Mesodermal cell (in vitro differentiated cells): ENCODE measurements around the gene CELF2.

Experiments
- H3K27ac ChIP-seq: 2 replicates; pipeline ENCODE4 v1.7.0; 2013; ENCODE audit warnings: mild to moderate bottlenecking, low read depth, low read length, moderate library complexity; ENCODE audit not compliant: severe bottlenecking
- H3K36me3 ChIP-seq: 2 replicates; pipeline ENCODE4 v1.7.1; 2013; ENCODE audit warnings: mild to moderate bottlenecking, low read length, moderate library complexity; ENCODE audit not compliant: control insufficient read depth, insufficient read depth
- H3K4me1 ChIP-seq: one replicate; pipeline ENCODE4 v1.7.1; 2013; ENCODE audit warnings: mild to moderate bottlenecking, low read length; ENCODE audit not compliant: insufficient read depth, control insufficient read depth, poor library complexity, severe bottlenecking
- H3K4me3 ChIP-seq: 2 replicates; pipeline ENCODE4 v1.7.0; 2013; ENCODE audit warnings: low read length, control low read depth, mild to moderate bottlenecking; ENCODE audit not compliant: insufficient read depth, poor library complexity, severe bottlenecking; ENCODE audit errors: extremely low read depth
- H3K9me3 ChIP-seq: 2 replicates; pipeline ENCODE4 v1.7.1; 2013; ENCODE audit warnings: mild to moderate bottlenecking, low read length, moderate library complexity; ENCODE audit not compliant: control insufficient read depth
- WGBS, 2 experiments: methylation state at CpG; one replicate each; pipeline ENCODE4 v1.1.5; 2013; ENCODE audit warnings: missing lambda C conversion rate in 2 of 2; ENCODE audit not compliant: insufficient coverage in 2 of 2; 5-methylcytosine and 5-hydroxymethylcytosine counted together

Gene CELF2

DNA sequence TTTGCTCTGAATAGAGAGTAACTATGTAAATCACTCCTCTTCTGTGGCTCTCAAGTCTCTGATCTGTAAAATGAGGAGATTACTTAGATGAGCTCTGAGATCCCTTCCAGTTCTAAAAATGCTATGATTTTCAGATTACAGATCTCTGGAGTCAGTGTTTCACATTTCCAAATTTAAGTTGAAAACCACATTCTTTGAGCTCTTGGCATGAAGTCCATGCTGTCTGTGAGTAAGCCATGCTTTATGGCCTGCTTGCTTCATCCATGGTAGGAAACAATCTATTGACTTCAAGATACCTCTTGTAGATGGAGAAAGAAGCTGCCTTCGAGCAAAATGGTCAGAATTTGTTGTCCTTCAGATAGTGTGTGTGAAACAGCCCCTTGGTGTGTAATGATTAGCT is 64.9 kb downstream of the CELF2 start:
- Histone ChIP-seq H3K4me1 (no peaks in the 10 kb centered on the region), H3K4me3 (no peak overlapping the region), H3K9me3 (no peaks in the 10 kb centered on the region), H3K27ac (no peak overlapping the region), H3K36me3 (no peaks in the 10 kb centered on the region)
- 14% methylated on average over 1 of the region's 1 CpG; no CpG with 5 or more reads in 1 of the 2 experiments for WGBS, 2 experiments

- WGBS, 2 experiments: 95 to 97% methylated on average over 6 of the region's 6 CpGs
- no peak overlapping the region for H3K27ac ChIP-seq
- no peaks in the 10 kb centered on the region for H3K36me3 ChIP-seq
- H3K9me3 ChIP-seq: no peaks in the 10 kb centered on the region
- H3K4me3 ChIP-seq: no peak overlapping the region
- no peaks in the 10 kb centered on the region for H3K4me1 ChIP-seq
Measured at GRCh38 chr10:11083051-11083450, 65.4 kb downstream of the CELF2 start.

DNA sequence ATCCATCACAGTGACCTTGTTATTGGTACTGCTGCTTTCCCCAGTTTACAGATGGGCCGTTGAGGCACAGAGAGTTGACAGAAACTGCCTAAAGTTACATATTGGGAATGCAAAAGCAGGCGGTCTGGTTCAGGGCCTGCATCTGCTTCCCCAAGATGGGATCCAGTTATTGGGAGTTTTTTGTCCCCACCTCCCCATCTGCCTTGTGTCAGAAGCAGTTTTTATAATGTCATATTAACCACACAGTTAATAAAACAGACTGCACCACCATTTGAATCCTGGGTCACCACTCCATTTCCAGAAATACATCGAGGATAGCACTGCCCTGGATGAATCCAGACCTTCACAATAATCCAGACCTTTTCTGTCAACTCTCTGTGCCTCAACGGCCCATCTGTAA is 67.9 kb downstream of the CELF2 start:
- 80 to 86% methylated on average over 3 to 4 of the region's 4 CpGs for WGBS, 2 experiments
- Histone ChIP-seq H3K36me3 (no peaks in the 10 kb centered on the region), H3K9me3 (no peaks in the 10 kb centered on the region), H3K4me1 (no peaks in the 10 kb centered on the region), H3K27ac (no peak overlapping the region), H3K4me3 (no peak overlapping the region)

GRCh38 chr10:11086177-11086840 is 68.6 kb downstream of the CELF2 start:
- H3K36me3 ChIP-seq: no peaks in the 10 kb centered on the region
- 98 to 100% methylated on average over 4 to 5 of the region's 13 CpGs for WGBS, 2 experiments
- no peaks in the 10 kb centered on the region for H3K9me3 ChIP-seq
- no peak overlapping the region for H3K4me3 ChIP-seq
- no peak overlapping the region for H3K27ac ChIP-seq
- no peaks in the 10 kb centered on the region for H3K4me1 ChIP-seq

- Histone ChIP-seq H3K36me3 (no peaks in the 10 kb centered on the region), H3K27ac (no peak overlapping the region), H3K4me1 (no peaks in the 10 kb centered on the region), H3K9me3 (no peaks in the 10 kb centered on the region), H3K4me3 (no peak overlapping the region)
- 89 to 97% methylated on average over 8 of the region's 9 CpGs for WGBS, 2 experiments
Measured at GRCh38 chr10:11087372-11087771, 69.7 kb downstream of the CELF2 start.

DNA sequence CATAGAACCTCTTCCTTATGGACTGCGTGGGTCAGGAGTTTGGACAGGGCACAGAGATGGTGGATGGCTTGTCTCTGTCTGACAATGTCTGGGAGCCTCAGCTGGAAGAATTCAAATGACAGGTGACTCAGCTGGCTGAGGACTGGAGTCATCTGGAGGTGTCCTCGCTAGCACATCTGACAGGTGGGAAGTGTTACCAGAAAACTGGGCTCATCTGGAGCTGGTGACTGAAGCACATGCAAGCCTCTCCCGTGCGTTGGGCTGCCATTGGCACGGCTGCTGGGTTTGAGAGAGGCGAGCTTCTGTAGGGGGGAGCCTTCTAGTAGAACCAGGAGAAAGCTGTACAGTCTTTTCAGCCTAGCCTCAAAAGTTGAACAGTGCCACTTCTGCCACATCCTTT is 71.0 kb downstream of the CELF2 start:
- Histone ChIP-seq H3K4me3 (no peak overlapping the region), H3K4me1 (no peaks in the 10 kb centered on the region), H3K36me3 (no peaks in the 10 kb centered on the region), H3K9me3 (no peaks in the 10 kb centered on the region), H3K27ac (no peak overlapping the region)
- 82 to 88% methylated on average over 5 to 6 of the region's 6 CpGs for WGBS, 2 experiments

GRCh38 chr10:11089272-11089671 is 71.6 kb downstream of the CELF2 start:
- WGBS, 2 experiments: 85 to 90% methylated on average over 4 of the region's 6 CpGs
- no peak overlapping the region for H3K27ac ChIP-seq

DNA sequence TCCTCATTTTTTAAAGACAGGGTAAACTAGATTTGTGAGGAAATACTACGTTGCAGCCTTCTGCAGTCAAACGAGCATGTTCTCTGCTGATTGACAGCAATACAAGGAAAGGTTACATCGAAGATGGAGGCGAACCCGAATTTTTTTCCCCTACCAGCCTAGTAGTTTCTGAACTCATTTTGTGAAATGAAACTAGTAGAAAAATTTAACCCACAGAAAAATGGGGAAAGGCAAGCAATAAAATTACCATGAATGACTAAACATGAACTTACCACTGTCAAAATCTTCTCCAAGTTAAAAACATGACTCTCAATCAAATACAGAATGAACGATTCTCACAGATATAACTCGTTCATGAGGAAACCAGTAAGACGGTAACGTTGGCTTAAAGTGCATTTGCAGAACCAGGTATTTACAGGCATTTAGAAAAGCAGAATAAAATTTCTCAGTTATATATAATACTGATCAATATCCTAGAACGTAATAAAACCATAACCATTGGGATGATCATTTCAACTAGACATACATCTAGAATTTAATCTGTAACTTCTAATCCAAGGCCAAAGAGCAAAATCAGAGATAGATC is 73.9 kb downstream of the CELF2 start:
- WGBS, 2 experiments: 93 to 95% methylated on average over 3 to 4 of the region's 10 CpGs
- Histone ChIP-seq H3K27ac (no peak overlapping the region), H3K36me3 (no peaks in the 10 kb centered on the region), H3K9me3 (no peaks in the 10 kb centered on the region), H3K4me3 (no peak overlapping the region), H3K4me1 (no peaks in the 10 kb centered on the region)

More at GRCh38 chr10:11089272-11089671, 71.6 kb downstream of the CELF2 start:
- Histone ChIP-seq H3K36me3 (no peaks in the 10 kb centered on the region), H3K9me3 (no peaks in the 10 kb centered on the region), H3K4me3 (no peak overlapping the region), H3K4me1 (no peaks in the 10 kb centered on the region)

DNA sequence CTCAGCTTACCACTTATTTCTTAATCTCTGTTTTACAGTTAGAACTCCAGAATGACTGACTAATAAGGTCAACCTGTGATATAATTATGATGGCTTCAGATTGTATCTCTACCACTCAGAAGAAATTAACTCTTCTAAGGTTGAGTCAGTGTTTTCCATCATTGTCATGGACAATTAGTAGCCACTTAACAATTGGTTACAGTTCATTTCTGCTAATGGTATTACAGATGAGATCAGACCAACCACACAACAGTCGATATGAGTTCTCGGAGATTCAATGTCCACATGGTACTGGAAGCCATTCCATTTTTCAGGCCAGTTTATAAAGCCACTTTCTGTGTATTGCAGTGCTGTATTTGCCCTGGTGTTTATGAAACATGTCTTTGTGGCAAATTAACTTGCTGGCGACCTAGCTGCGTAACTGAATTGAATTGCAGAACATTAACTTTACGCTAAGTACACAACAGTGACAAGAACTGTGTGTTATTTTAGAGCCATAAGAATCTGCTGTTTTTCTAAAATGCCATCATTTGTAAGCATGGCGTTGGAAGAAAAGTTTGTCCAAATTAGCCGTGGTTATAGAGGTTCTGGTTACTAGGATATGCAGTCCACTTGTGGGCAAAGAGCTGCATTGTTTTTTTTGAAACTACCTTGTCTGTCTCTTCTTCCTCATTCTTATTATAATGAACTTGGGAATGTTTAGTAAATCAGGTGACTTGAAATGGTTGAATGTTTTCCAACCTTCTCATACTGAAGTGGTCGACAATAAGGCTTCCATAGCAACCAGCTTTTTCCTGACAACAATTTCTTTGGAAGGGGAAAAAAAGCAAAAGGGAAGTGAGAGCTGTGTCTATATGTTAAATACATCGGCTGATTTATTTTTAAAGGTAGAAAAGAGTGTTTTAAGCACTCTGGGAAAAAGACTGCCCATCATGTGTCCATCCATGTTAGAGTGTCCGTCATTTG is 76.4 kb downstream of the CELF2 start:
- H3K36me3 ChIP-seq: no peaks in the 10 kb centered on the region
- H3K4me3 ChIP-seq: no peak overlapping the region
- H3K27ac ChIP-seq: no peak overlapping the region
- WGBS, 2 experiments: 89 to 90% methylated on average over 8 of the region's 10 CpGs
- H3K9me3 ChIP-seq: no peaks in the 10 kb centered on the region
- no peaks in the 10 kb centered on the region for H3K4me1 ChIP-seq

DNA sequence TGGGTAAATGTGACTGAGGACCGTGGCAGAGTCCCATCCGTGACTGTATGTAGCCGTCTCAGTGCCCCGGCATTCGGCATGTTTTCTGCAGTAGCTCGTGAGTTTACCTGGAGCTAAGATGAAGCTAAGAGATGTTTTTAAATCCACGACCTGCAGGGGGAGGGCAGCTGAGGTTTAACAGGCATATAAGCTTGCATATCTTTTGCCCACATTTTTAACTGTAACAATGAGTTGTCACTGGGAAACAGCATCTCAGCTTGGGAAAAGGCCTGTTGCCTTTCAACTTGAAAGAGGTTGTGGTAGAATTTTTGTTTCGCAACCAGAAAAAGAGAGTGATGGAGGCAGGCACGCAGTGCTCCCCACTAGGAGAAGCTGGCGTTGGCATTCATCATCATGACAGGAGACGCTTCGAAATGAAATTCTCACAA is 77.7 kb downstream of the CELF2 start:
- Histone ChIP-seq H3K9me3 (no peaks in the 10 kb centered on the region), H3K4me1 (no peaks in the 10 kb centered on the region), H3K4me3 (no peak overlapping the region), H3K27ac (no peak overlapping the region), H3K36me3 (no peaks in the 10 kb centered on the region)
- WGBS, 2 experiments: 80 to 93% methylated on average over 5 to 9 of the region's 12 CpGs
